SHP77 treated with DMSO at 0.1 percent for 48 hours (cell line): Measurements from ENCODE around the gene DUXA.

Experiments
- DNase-seq: peaks from one replicate; lab custom pipeline; 2025; lab: John Stamatoyannopoulos, UW

Gene DUXA

GRCh38 chr19:57105976-57106721 lies 61.1 kb downstream of the DUXA start:
- no peak for DNase-seq
